C4-2B (cell line): ENCODE measurements around the gene SLC25A12.

Experiments used
- ZFX ChIP-seq: fragments of 450-650 bp; IDR thresholded peaks from 2 replicates; pipeline ENCODE4 v1.6.1; 2017
- TF ChIP-seq, protein P1 (sequence below): fragments of 450-650 bp; conservative IDR thresholded peaks from 2 replicates; pipeline ENCODE4 v1.5.1; 2017; ENCODE audit warnings: mild to moderate bottlenecking

DNA sequence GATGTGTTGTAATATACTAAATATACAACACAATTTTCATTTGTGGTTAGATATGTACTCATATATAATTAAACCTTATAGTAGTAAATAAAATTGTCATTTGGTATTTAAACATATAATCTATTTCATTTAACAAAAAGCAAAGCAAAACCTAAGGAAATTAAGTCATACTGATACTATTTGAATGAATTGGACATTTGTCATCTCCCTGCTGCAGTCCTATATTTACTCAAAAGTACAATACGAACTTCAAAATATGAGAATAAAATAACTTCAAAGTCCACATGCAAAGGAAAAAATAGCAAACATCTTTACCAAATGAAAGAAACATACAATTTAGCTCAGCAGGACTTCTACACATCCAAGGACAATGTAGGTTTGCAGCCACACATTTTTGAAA lies 16.4 kb upstream of the SLC25A12 start:
- TF ChIP-seq, protein P1, sequence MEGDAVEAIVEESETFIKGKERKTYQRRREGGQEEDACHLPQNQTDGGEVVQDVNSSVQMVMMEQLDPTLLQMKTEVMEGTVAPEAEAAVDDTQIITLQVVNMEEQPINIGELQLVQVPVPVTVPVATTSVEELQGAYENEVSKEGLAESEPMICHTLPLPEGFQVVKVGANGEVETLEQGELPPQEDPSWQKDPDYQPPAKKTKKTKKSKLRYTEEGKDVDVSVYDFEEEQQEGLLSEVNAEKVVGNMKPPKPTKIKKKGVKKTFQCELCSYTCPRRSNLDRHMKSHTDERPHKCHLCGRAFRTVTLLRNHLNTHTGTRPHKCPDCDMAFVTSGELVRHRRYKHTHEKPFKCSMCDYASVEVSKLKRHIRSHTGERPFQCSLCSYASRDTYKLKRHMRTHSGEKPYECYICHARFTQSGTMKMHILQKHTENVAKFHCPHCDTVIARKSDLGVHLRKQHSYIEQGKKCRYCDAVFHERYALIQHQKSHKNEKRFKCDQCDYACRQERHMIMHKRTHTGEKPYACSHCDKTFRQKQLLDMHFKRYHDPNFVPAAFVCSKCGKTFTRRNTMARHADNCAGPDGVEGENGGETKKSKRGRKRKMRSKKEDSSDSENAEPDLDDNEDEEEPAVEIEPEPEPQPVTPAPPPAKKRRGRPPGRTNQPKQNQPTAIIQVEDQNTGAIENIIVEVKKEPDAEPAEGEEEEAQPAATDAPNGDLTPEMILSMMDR, result no peak
- TF ChIP-seq ZFX, result no peak
